GM23338 (cell line): Measurements from ENCODE around the gene RGS8. TPM values are rescaled to one million over a fixed set of nuclear protein-coding genes. Genes with fewer than 3 reads are reported as not detected.

Experiments
- ATAC-seq: fragments of 200-7000 bp; cut with Tn5 transposase; 3 replicates; pipeline ENCODE4 v1.9.1; 2020
- DNase-seq: peaks from one replicate; pipeline ENCODE4 v3.0.0-alpha.2; 2015; ENCODE audit warnings: low spot score
- H2AFZ ChIP-seq: fragments of 200-600 bp; sonication (generic); 2 replicates; pipeline ENCODE4 v1.8.0; 2016; ENCODE audit warnings: antibody characterized with exemption, mild to moderate bottlenecking, moderate library complexity
- H3F3A ChIP-seq: fragments of 200-600 bp; sonication (generic); replicated peaks from 2 replicates; pipeline ENCODE4 v1.8.0; 2017; ENCODE audit warnings: antibody characterized with exemption, mixed run types, low read depth
- H3K27ac ChIP-seq: fragments of 200-600 bp; sonication (generic); 2 replicates; pipeline ENCODE4 v1.6.1; 2016; ENCODE audit warnings: low read depth
- H3K27me3 ChIP-seq: fragments of 200-600 bp; sonication (generic); 2 replicates; pipeline ENCODE4 v1.8.0; 2016; ENCODE audit warnings: mild to moderate bottlenecking, mixed run types, moderate library complexity; ENCODE audit not compliant: insufficient read depth
- H3K36me3 ChIP-seq: fragments of 200-600 bp; sonication (generic); 2 replicates; pipeline ENCODE4 v1.8.0; 2016; ENCODE audit warnings: mild to moderate bottlenecking; ENCODE audit not compliant: insufficient read depth
- H3K4me1 ChIP-seq: fragments of 200-600 bp; sonication (generic); 2 replicates; pipeline ENCODE4 v1.8.0; 2016; ENCODE audit warnings: mild to moderate bottlenecking, moderate library complexity; ENCODE audit not compliant: insufficient read depth
- H3K4me2 ChIP-seq: fragments of 200-600 bp; sonication (generic); 2 replicates; pipeline ENCODE4 v1.7.1; 2017; ENCODE audit warnings: mixed run types
- H3K4me3 ChIP-seq: fragments of 200-600 bp; sonication (generic); 2 replicates; pipeline ENCODE4 v1.6.1; 2016; ENCODE audit warnings: mixed run types
- H3K79me2 ChIP-seq: fragments of 200-600 bp; sonication (generic); replicated peaks from 2 replicates; pipeline ENCODE4 v1.8.0; 2017; ENCODE audit warnings: mild to moderate bottlenecking; ENCODE audit not compliant: insufficient read depth
- H3K9me2 ChIP-seq: fragments of 200-600 bp; sonication (generic); 2 replicates; pipeline ENCODE4 v1.8.0; 2017; ENCODE audit not compliant: insufficient read depth
- H4K20me1 ChIP-seq: fragments of 200-600 bp; sonication (generic); replicated peaks from 2 replicates; pipeline ENCODE4 v1.8.0; 2017; ENCODE audit warnings: mild to moderate bottlenecking; ENCODE audit not compliant: insufficient read depth
- H3K27ac Mint-ChIP-seq: 2 replicates; pipeline ENCODE4 v1.8.0; 2020; ENCODE audit warnings: inconsistent platforms, mild to moderate bottlenecking, moderate library complexity, mixed read lengths
- H3K27me3 Mint-ChIP-seq: 3 replicates; pipeline ENCODE4 v1.8.0; 2022; ENCODE audit warnings: low read depth, mild to moderate bottlenecking, moderate library complexity, mixed read lengths, inconsistent platforms; ENCODE audit not compliant: insufficient read depth, poor library complexity
- H3K36me3 Mint-ChIP-seq: 3 replicates; pipeline ENCODE4 v1.8.0; 2021; ENCODE audit warnings: low read depth, mild to moderate bottlenecking, inconsistent platforms, moderate library complexity, mixed read lengths
- H3K4me1 Mint-ChIP-seq: 3 replicates; pipeline ENCODE4 v1.8.0; 2020; ENCODE audit warnings: mild to moderate bottlenecking, inconsistent platforms, mixed read lengths
- H3K4me3 Mint-ChIP-seq: 3 replicates; pipeline ENCODE4 v1.8.0; 2021; ENCODE audit warnings: moderate library complexity, mild to moderate bottlenecking, inconsistent platforms, mixed read lengths
- H3K9me3 Mint-ChIP-seq: 3 replicates; pipeline ENCODE4 v1.8.0; 2020; ENCODE audit warnings: moderate library complexity, mild to moderate bottlenecking, inconsistent platforms, mixed read lengths
- CREB1 ChIP-seq: fragments of 250-450 bp; sonication (Bioruptor Pico); IDR thresholded peaks from 2 replicates; pipeline ENCODE4 v1.5.0; 2020; ENCODE audit warnings: low read depth, mild to moderate bottlenecking, moderate library complexity
- ETS1 ChIP-seq: IDR thresholded peaks from 2 replicates; pipeline ENCODE4 v1.6.1; 2016; ENCODE audit warnings: antibody characterized with exemption
- EZH2phosphoT487 ChIP-seq: fragments of 200-600 bp; sonication (generic); IDR thresholded peaks from one replicate; pipeline ENCODE4 v1.8.1; 2018; ENCODE audit warnings: antibody characterized with exemption; ENCODE audit not compliant: unreplicated experiment
- JUNB ChIP-seq: IDR thresholded peaks from one replicate; pipeline ENCODE4 v1.6.1; 2016; ENCODE audit warnings: antibody characterized with exemption; ENCODE audit not compliant: unreplicated experiment
- NANOG ChIP-seq: IDR thresholded peaks from 2 replicates; pipeline ENCODE4 v1.6.1; 2016; ENCODE audit warnings: antibody characterized with exemption, borderline replicate concordance
- POLR2AphosphoS5 ChIP-seq: IDR thresholded peaks from 2 replicates; pipeline ENCODE4 v1.6.1; 2016; ENCODE audit warnings: antibody characterized with exemption, low read depth
- STAT1 ChIP-seq: IDR thresholded peaks from one replicate; pipeline ENCODE4 v1.6.1; 2016; ENCODE audit warnings: antibody characterized with exemption; ENCODE audit not compliant: unreplicated experiment
- ZNF114 ChIP-seq: fragments of 250-450 bp; sonication (Bioruptor Pico); IDR thresholded peaks from 2 replicates; pipeline ENCODE4 v1.5.0; 2020; ENCODE audit warnings: mild to moderate bottlenecking, moderate library complexity
- ZNF462 ChIP-seq: fragments of 250-450 bp; sonication (Bioruptor Pico); IDR thresholded peaks from 2 replicates; pipeline ENCODE4 v1.5.0; 2020; ENCODE audit warnings: mild to moderate bottlenecking, moderate library complexity
- polyA plus RNA-seq: library from polyadenylated mRNA; unstranded; fragments of >200 nt; fragmentation: Nextera tagmentation; extraction: Ambion mirVana; gene quantifications from 2 replicates; pipeline ENCODE4 v1.2.1, GENCODE V29; 2016
- total RNA-seq: library from RNA; depleted of rRNA; stranded (reverse); fragments of >200 nt; shearing (Covaris generic); gene quantifications from 2 replicates; pipeline ENCODE4 v1.2.3, GENCODE V29; 2014

The RGS8 gene
- total and polyA plus RNA-seq, 2 experiments from 2014 or later: 0.06 to 2.5 TPM

GRCh38 chr1:182671750-182672486 is 12.5 kb downstream of the RGS8 start (continued):
- TF ChIP-seq ZNF462 (CRISPR knock-in tag) (no peak), EZH2phosphoT487 (no peak), STAT1 (no peak), ZNF114 (CRISPR knock-in tag) (no peak), POLR2AphosphoS5 (no peak), NANOG (no peak), CREB1 (CRISPR knock-in tag) (no peak), JUNB (no peak)

GRCh38 chr1:182670032-182670749 is 14.2 kb downstream of the RGS8 start:
- Mint-ChIP-seq H3K4me1 (peaks cover 67% of the 10 kb centered on the region), H3K27me3 (peaks cover 17% of the 10 kb centered on the region), H3K9me3 (no peaks in the 10 kb centered on the region), H3K4me3 (no peak overlapping the region), H3K27ac (0 out of 2 replicates have a peak overlapping the region, but pooled peaks have one; percentile 61), H3K36me3 (no peaks in the 10 kb centered on the region)
- Histone ChIP-seq H3F3A (0 out of 2 replicates have a peak, but pooled peaks cover 3% of the 10 kb centered on the region), H2AFZ (no peak overlapping the region), H3K79me2 (no peaks in the 10 kb centered on the region), H4K20me1 (no peaks in the 10 kb centered on the region), H3K9me2 (no peaks in the 10 kb centered on the region), H3K4me3 (no peak overlapping the region), H3K27me3 (peaks cover 13% of the 10 kb centered on the region; the same call in 1 of the 2 replicates), H3K4me1 (peaks cover 68% of the 10 kb centered on the region), H3K4me2 (peak overlapping the region; percentile 46; the same call in 1 of the 2 replicates), H3K27ac (no peak overlapping the region), H3K36me3 (no peaks in the 10 kb centered on the region)
- DNase-seq: no peak
- no peak for ATAC-seq
- TF ChIP-seq POLR2AphosphoS5 (no peak), STAT1 (no peak), ETS1 (no peak), JUNB (no peak), NANOG (no peak), ZNF114 (CRISPR knock-in tag) (no peak)
